ENCODE data around the gene LPP.
A peak's percentile ranks its signal among the peaks of the same experiment; 100 is the strongest.

The LPP gene

DNA sequence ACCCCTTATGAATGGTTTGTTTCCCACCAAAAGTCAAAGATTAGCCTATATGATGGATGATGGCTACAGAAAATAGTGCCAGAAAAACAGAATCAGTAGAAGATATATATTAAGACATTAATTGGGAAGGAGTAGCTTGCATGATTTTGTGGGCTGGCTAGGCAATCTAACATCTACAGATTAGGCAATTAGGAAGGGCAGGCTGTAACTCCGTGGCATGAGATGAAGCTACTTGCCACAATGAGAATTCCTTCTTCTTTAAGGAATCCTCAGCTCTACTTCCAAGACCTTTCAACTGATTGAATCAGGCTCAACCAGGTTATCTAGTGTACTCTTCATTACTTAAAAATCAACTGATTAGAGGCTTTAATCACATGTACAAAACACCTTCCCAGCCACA, 426.7 kb downstream of the LPP start:
- no peak overlapping the region for H3K9ac ChIP-seq (ENCODE audit: insufficient read length)
- no peaks in the 10 kb centered on the region for H3K9me3 ChIP-seq (ENCODE audit: low read depth, low read length)
- no peak overlapping the region for H3K27ac ChIP-seq
- H3K36me3 ChIP-seq (ENCODE audit: insufficient read depth, low read length), result no peaks in the 10 kb centered on the region
- no peak overlapping the region for H3K4me3 ChIP-seq
- DNase-seq (ENCODE audit: low read depth, low spot score), result no peak
- TF ChIP-seq POLR2AphosphoS5 (IDR thresholded peaks at IDR 0.05; ENCODE audit: borderline replicate concordance, low read depth, low read length), result no peak
- TF ChIP-seq EZH2 (IDR thresholded peaks at IDR 0.05), result no peak
- no peak for TF ChIP-seq FOXP2 (optimal IDR thresholded peaks at IDR 0.05; ENCODE audit: control extremely low read depth, extremely low read length, insufficient read depth)

DNA sequence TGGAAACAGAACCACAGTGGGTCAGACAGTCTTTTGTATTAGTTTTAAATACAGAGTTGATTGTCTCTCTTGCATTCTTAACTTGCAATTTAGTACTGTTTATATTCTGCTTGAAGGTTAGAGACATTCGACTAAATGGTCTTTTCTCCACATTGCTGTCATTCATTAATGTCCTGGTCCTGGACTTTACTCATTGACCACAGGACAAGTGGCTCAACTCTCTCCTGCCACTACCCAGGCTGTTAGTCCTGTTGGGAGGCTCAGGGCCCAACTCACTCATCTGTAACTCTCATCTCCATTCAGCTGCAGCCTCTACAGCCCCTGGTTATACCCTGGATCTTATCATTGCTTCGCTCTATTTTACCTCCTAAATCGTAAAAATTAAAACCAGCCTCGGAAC, 427.4 kb downstream of the LPP start:
- no peak overlapping the region for H3K27ac ChIP-seq
- TF ChIP-seq EZH2 (IDR thresholded peaks at IDR 0.05), result no peak
- TF ChIP-seq POLR2AphosphoS5 (IDR thresholded peaks at IDR 0.05; ENCODE audit: borderline replicate concordance, low read depth, low read length), result no peak
- no peak for TF ChIP-seq FOXP2 (optimal IDR thresholded peaks at IDR 0.05; ENCODE audit: control extremely low read depth, extremely low read length, insufficient read depth)

DNA sequence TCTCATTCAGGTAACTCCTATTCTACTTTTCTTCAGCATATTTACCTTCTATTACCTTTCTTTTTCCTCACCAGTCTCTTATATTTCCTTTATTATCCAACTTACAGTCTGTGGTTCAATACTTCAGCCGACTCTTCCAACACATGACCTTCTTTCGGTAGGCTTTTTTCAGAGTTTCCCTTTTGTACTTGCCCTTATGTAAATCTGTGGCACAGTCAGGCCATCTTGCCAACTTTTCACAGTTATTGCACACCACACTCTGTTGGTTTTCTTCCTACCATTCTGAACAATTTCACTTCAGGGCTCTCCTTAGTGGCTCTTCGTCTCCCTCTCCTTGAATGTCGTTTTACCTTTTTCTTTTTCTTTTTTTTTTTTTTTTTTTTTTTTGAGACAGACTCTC, 427.8 kb downstream of the LPP start:
- H3K9ac ChIP-seq (ENCODE audit: insufficient read length), result no peak overlapping the region
- TF ChIP-seq FOXP2 (optimal IDR thresholded peaks at IDR 0.05; ENCODE audit: control extremely low read depth, extremely low read length, insufficient read depth), result no peak
- TF ChIP-seq EZH2 (IDR thresholded peaks at IDR 0.05), result no peak
- no peak for TF ChIP-seq POLR2AphosphoS5 (IDR thresholded peaks at IDR 0.05; ENCODE audit: borderline replicate concordance, low read depth, low read length)
- H3K27ac ChIP-seq, result no peak overlapping the region
- DNase-seq (ENCODE audit: low read depth, low spot score), result no peak
- no peak overlapping the region for H3K4me3 ChIP-seq
- H3K9me3 ChIP-seq (ENCODE audit: low read depth, low read length), result no peaks in the 10 kb centered on the region
- H3K36me3 ChIP-seq (ENCODE audit: insufficient read depth, low read length), result no peaks in the 10 kb centered on the region

More for the DNA sequence above, 427.4 kb downstream of the LPP start:
- Histone ChIP-seq H3K9ac (ENCODE audit: insufficient read length) (no peak overlapping the region), H3K4me3 (no peak overlapping the region), H3K9me3 (ENCODE audit: low read depth, low read length) (no peaks in the 10 kb centered on the region), H3K36me3 (ENCODE audit: insufficient read depth, low read length) (no peaks in the 10 kb centered on the region)
- DNase-seq (ENCODE audit: low read depth, low spot score), result no peak

GRCh38 chr3:188583341-188584161, 429.6 kb downstream of the LPP start:
- Histone ChIP-seq H3K9me3 (ENCODE audit: low read depth, low read length) (no peaks in the 10 kb centered on the region), H3K36me3 (ENCODE audit: insufficient read depth, low read length) (no peaks in the 10 kb centered on the region), H3K27ac (peak overlapping the region; percentile 65), H3K9ac (ENCODE audit: insufficient read length) (peak overlapping the region; percentile 35), H3K4me3 (peak overlapping the region; percentile 61)
- no peak for DNase-seq (ENCODE audit: low read depth, low spot score)
- TF ChIP-seq FOXP2 (optimal IDR thresholded peaks at IDR 0.05; ENCODE audit: control extremely low read depth, extremely low read length, insufficient read depth) (no peak), POLR2AphosphoS5 (IDR thresholded peaks at IDR 0.05; ENCODE audit: borderline replicate concordance, low read depth, low read length) (no peak), EZH2 (IDR thresholded peaks at IDR 0.05) (no peak)

GRCh38 chr3:188584162-188584529, 430.2 kb downstream of the LPP start:
- DNase-seq (ENCODE audit: low read depth, low spot score), result no peak
- Histone ChIP-seq H3K36me3 (ENCODE audit: insufficient read depth, low read length) (no peaks in the 10 kb centered on the region), H3K27ac (peak overlapping the region; percentile 65), H3K9ac (ENCODE audit: insufficient read length) (peak overlapping the region; percentile 35), H3K4me3 (peak overlapping the region; percentile 61), H3K9me3 (ENCODE audit: low read depth, low read length) (no peaks in the 10 kb centered on the region)
- TF ChIP-seq FOXP2 (optimal IDR thresholded peaks at IDR 0.05; ENCODE audit: control extremely low read depth, extremely low read length, insufficient read depth) (no peak), EZH2 (IDR thresholded peaks at IDR 0.05) (no peak), POLR2AphosphoS5 (IDR thresholded peaks at IDR 0.05; ENCODE audit: borderline replicate concordance, low read depth, low read length) (no peak)

- no peak for TF ChIP-seq POLR2AphosphoS5 (IDR thresholded peaks at IDR 0.05; ENCODE audit: borderline replicate concordance, low read depth, low read length)
- TF ChIP-seq EZH2 (IDR thresholded peaks at IDR 0.05), result no peak
- no peak for TF ChIP-seq FOXP2 (optimal IDR thresholded peaks at IDR 0.05; ENCODE audit: control extremely low read depth, extremely low read length, insufficient read depth)
- Histone ChIP-seq H3K9me3 (ENCODE audit: low read depth, low read length) (no peaks in the 10 kb centered on the region), H3K9ac (ENCODE audit: insufficient read length) (peak overlapping the region; percentile 35), H3K36me3 (ENCODE audit: insufficient read depth, low read length) (no peaks in the 10 kb centered on the region), H3K4me3 (peak overlapping the region; percentile 61), H3K27ac (peak overlapping the region; percentile 65; the same call in 1 of the 2 replicates)
- no peak for DNase-seq (ENCODE audit: low read depth, low spot score)
These were observed 431.2 kb downstream of the LPP start for GRCh38 chr3:188584958-188585689.

GRCh38 chr3:188589071-188589470, 435.1 kb downstream of the LPP start:
- Histone ChIP-seq H3K27ac (no peak overlapping the region), H3K9me3 (ENCODE audit: low read depth, low read length) (no peaks in the 10 kb centered on the region), H3K9ac (ENCODE audit: insufficient read length) (no peak overlapping the region), H3K36me3 (ENCODE audit: insufficient read depth, low read length) (no peaks in the 10 kb centered on the region), H3K4me3 (no peak overlapping the region)
- TF ChIP-seq FOXP2 (optimal IDR thresholded peaks at IDR 0.05; ENCODE audit: control extremely low read depth, extremely low read length, insufficient read depth), result no peak
- no peak for TF ChIP-seq EZH2 (IDR thresholded peaks at IDR 0.05)
- TF ChIP-seq POLR2AphosphoS5 (IDR thresholded peaks at IDR 0.05; ENCODE audit: borderline replicate concordance, low read depth, low read length), result no peak
- no peak for DNase-seq (ENCODE audit: low read depth, low spot score)

DNA sequence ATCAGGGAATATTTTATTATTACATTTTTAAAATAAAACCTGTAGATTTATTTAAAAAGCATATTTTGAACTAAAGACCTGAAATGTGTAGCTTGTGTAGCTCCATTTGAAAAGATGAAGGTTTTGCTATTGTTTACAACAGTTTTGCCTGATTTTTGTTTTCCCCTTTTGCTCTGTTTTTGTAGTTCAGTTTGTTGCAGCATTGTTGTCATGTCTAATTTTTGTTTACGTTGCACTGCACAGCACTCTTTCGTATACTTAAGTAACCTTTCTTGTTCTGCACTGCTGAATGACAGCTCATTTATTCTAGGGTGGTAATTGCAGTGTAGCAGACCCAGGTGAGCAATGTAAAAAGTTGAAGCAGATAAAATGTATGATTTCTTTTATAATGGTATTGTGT, 435.8 kb downstream of the LPP start:
- no peak overlapping the region for H3K9ac ChIP-seq (ENCODE audit: insufficient read length)
- DNase-seq (ENCODE audit: low read depth, low spot score), result no peak
- H3K9me3 ChIP-seq (ENCODE audit: low read depth, low read length), result no peaks in the 10 kb centered on the region
- no peak overlapping the region for H3K4me3 ChIP-seq
- H3K27ac ChIP-seq, result no peak overlapping the region
- no peaks in the 10 kb centered on the region for H3K36me3 ChIP-seq (ENCODE audit: insufficient read depth, low read length)
- TF ChIP-seq EZH2 (IDR thresholded peaks at IDR 0.05), result no peak
- no peak for TF ChIP-seq POLR2AphosphoS5 (IDR thresholded peaks at IDR 0.05; ENCODE audit: borderline replicate concordance, low read depth, low read length)

Measured in SK-N-MC (cell line).